ENCODE measurements around the gene SETD3.

The SETD3 gene

DNA sequence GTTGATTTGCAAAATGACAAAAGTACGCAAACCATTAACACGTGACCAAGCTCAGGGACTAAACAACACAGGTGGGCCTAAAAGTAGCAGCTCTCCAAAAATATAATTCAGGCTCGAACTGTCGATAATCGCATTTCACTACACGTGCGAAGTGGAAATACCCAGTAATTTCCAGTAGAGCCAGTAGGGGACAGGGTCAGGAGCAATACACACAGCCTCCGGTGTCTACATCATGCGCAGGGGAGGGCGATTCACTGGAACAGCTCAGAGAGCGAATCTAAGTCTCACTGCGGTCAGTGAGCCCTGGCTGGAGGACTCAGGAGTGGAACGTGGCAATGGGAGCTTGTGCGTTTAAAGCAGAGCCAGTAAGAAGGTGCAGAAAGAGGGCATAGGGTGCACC, 40.4 kb downstream of the SETD3 start:
- H3K36me3 ChIP-seq (replicated peaks in 1 of 2; ENCODE audit: control insufficient read depth in 2 of 2, insufficient read depth in 2 of 2, low read length in 2 of 2), result peaks cover 3 to 77% of the 10 kb centered on the region in 2 donors
- no peak overlapping the region for H2AK5ac ChIP-seq (ENCODE audit: low read depth, low read length)
- H3K9ac ChIP-seq (ENCODE audit: low read depth, low read length, poor library complexity), result no peak overlapping the region
- H3K79me1 ChIP-seq (ENCODE audit: low read depth, low read length), result no peaks in the 10 kb centered on the region
- no peak overlapping the region for H3K27ac ChIP-seq (replicated peaks; ENCODE audit: low read length)
- H3K4me1 ChIP-seq (ENCODE audit: control insufficient read depth in 2 of 2, insufficient read depth in 1 of 2, low read depth in 1 of 2, low read length in 2 of 2), result peaks cover 0 to 4% of the 10 kb centered on the region in 2 donors
- no peak overlapping the region for H2AFZ ChIP-seq (ENCODE audit: low read length)
- H3K4me2 ChIP-seq (ENCODE audit: insufficient read depth, low read length, poor library complexity, severe bottlenecking), result no peak overlapping the region
- no peak overlapping the region for H2BK120ac ChIP-seq (ENCODE audit: low read depth, low read length)
- H3K4me3 ChIP-seq (ENCODE audit: low read length in 2 of 2), result no peak overlapping the region
- no peak for DNase-seq (ENCODE audit: low spot score)
- no peak overlapping the region for H3K23ac ChIP-seq (ENCODE audit: low read depth, low read length, poor library complexity)
- H2BK12ac ChIP-seq (ENCODE audit: low read length), result no peak overlapping the region
- H2BK15ac ChIP-seq (ENCODE audit: low read length), result no peak overlapping the region
- H4K8ac ChIP-seq (ENCODE audit: low read depth, low read length), result no peak overlapping the region
- no peak overlapping the region for H3K4ac ChIP-seq (ENCODE audit: low read length)
- WGBS, 2 donors (ENCODE audit: extremely low coverage in 2 of 2, insufficient read length in 2 of 2, insufficient replicate concordance in 1 of 2), result no CpG with 5 or more reads among the region's 14 CpGs
- H3K27me3 ChIP-seq (ENCODE audit: control insufficient read depth in 3 of 3, insufficient read depth in 3 of 3, low read depth in 1 of 3, low read length in 3 of 3), result peaks cover 0 to 2% (median 0%) of the 10 kb centered on the region in 3 experiments
- H4K91ac ChIP-seq (ENCODE audit: low read depth, low read length, poor library complexity), result no peak overlapping the region
- no peaks in the 10 kb centered on the region for H3K9me3 ChIP-seq (replicated peaks in 1 of 2; ENCODE audit: control insufficient read depth in 2 of 2, insufficient read depth in 1 of 2, low read depth in 1 of 2, low read length in 2 of 2)
- no peak overlapping the region for H2BK5ac ChIP-seq (ENCODE audit: low read length)
- H3K14ac ChIP-seq (ENCODE audit: low read length), result no peak overlapping the region
- H3K18ac ChIP-seq (ENCODE audit: low read length), result no peak overlapping the region

DNA sequence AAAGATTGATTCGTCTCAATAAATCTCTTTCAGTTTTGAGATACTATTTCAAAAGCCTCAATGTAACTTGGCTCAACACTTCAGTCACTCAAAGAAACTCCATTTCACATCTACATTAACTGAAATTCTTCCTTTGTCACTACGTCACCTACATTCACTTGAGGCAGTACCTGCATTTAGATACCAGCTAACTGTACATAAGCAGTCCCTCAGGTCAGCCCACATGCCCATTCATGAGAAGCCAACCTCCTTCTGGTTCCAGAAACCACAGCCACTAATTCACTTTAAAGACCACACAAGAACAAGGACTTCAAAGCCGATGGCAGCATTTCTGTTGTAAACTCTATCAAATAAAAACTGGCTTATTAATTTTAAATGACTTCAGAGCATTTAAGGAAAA, 43.0 kb downstream of the SETD3 start:
- Histone ChIP-seq H2BK5ac (ENCODE audit: low read length) (no peak overlapping the region), H3K36me3 (replicated peaks in 1 of 2; ENCODE audit: control insufficient read depth in 2 of 2, insufficient read depth in 2 of 2, low read length in 2 of 2) (peaks cover 3 to 85% of the 10 kb centered on the region in 2 donors), H3K9me3 (replicated peaks in 1 of 2; ENCODE audit: control insufficient read depth in 2 of 2, insufficient read depth in 1 of 2, low read depth in 1 of 2, low read length in 2 of 2) (no peaks in the 10 kb centered on the region), H2AK5ac (ENCODE audit: low read depth, low read length) (no peak overlapping the region), H3K4me2 (ENCODE audit: insufficient read depth, low read length, poor library complexity, severe bottlenecking) (no peak overlapping the region), H3K27me3 (ENCODE audit: control insufficient read depth in 3 of 3, insufficient read depth in 3 of 3, low read depth in 1 of 3, low read length in 3 of 3) (peaks cover 0 to 2% (median 0%) of the 10 kb centered on the region in 3 experiments), H2AFZ (ENCODE audit: low read length) (no peak overlapping the region), H3K27ac (replicated peaks; ENCODE audit: low read length) (no peak overlapping the region), H3K18ac (ENCODE audit: low read length) (no peak overlapping the region), H3K4me1 (ENCODE audit: control insufficient read depth in 2 of 2, insufficient read depth in 1 of 2, low read depth in 1 of 2, low read length in 2 of 2) (peaks cover 0 to 4% of the 10 kb centered on the region in 2 donors), H2BK120ac (ENCODE audit: low read depth, low read length) (no peak overlapping the region), H3K9ac (ENCODE audit: low read depth, low read length, poor library complexity) (no peak overlapping the region), H3K4me3 (ENCODE audit: low read length in 2 of 2) (no peak overlapping the region), H3K4ac (ENCODE audit: low read length) (no peak overlapping the region), H2BK15ac (ENCODE audit: low read length) (no peak overlapping the region), H2BK12ac (ENCODE audit: low read length) (no peak overlapping the region), H3K14ac (ENCODE audit: low read length) (no peak overlapping the region), H4K91ac (ENCODE audit: low read depth, low read length, poor library complexity) (no peak overlapping the region), H3K79me1 (ENCODE audit: low read depth, low read length) (no peaks in the 10 kb centered on the region), H3K23ac (ENCODE audit: low read depth, low read length, poor library complexity) (no peak overlapping the region), H4K8ac (ENCODE audit: low read depth, low read length) (no peak overlapping the region)
- no peak for DNase-seq (ENCODE audit: low spot score)
- no CpG with 5 or more reads among the region's 3 CpGs for WGBS, 2 donors (ENCODE audit: extremely low coverage in 2 of 2, insufficient read length in 2 of 2, insufficient replicate concordance in 1 of 2)

DNA sequence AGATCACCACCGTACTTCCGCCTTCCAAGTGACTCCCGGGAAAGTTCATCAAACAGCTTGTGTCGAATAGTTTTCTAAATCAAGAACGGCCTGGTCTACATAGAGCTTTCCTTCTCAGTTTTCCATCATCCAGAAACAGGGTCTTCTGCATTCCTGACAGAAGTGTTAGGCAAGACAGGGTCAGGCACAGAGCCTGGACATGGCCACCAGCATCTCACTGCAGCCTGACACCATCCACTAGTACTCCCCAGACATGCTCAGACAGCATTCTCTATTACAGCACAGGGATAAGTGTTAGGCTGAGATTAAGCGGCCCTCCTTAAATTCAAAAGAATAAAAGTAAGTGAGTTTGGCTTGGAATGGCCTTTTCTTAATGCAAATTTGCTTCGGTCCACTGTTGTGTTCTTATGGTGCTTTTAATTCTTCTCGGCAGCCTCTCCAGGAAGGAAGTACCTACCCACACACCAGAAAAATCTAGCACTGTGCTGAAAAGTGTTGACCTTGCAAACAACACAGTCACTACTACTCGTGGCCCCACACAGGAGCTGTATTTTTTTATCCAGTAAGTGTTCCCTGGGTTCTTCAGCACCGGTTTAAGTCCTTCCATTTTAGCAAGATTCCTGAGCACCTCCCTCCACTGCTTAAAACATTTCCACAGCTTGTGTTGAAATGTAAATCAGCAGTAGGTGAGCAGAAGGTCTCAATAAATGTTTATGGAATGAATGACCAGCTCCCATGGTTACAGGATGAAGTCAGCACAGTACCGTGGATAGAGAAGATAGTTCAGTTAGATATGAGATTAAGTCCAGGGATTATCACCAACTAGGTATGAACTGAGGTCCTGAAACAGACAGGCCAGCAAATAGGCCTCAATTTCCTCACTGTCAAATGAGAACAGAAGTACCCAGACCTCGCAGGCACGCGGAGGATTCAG, 44.1 kb downstream of the SETD3 start:
- H3K4ac ChIP-seq (ENCODE audit: low read length), result no peak overlapping the region
- H2BK12ac ChIP-seq (ENCODE audit: low read length), result no peak overlapping the region
- no peak overlapping the region for H2AK5ac ChIP-seq (ENCODE audit: low read depth, low read length)
- H3K14ac ChIP-seq (ENCODE audit: low read length), result peak overlapping the region; percentile 58
- H3K23ac ChIP-seq (ENCODE audit: low read depth, low read length, poor library complexity), result peak overlapping the region; percentile 77
- no peak overlapping the region for H2BK5ac ChIP-seq (ENCODE audit: low read length)
- H3K27me3 ChIP-seq (ENCODE audit: control insufficient read depth in 3 of 3, insufficient read depth in 3 of 3, low read depth in 1 of 3, low read length in 3 of 3), result peaks cover 0 to 2% (median 0%) of the 10 kb centered on the region in 3 experiments
- no peak overlapping the region for H2BK15ac ChIP-seq (ENCODE audit: low read length)
- H3K9me3 ChIP-seq (replicated peaks in 1 of 2; ENCODE audit: control insufficient read depth in 2 of 2, insufficient read depth in 1 of 2, low read depth in 1 of 2, low read length in 2 of 2), result no peaks in the 10 kb centered on the region
- DNase-seq (ENCODE audit: low spot score), result no peak
- peaks cover 3 to 86% of the 10 kb centered on the region in 2 donors for H3K36me3 ChIP-seq (replicated peaks in 1 of 2; ENCODE audit: control insufficient read depth in 2 of 2, insufficient read depth in 2 of 2, low read length in 2 of 2)
- H2BK120ac ChIP-seq (ENCODE audit: low read depth, low read length), result no peak overlapping the region
- WGBS, 2 donors (ENCODE audit: extremely low coverage in 2 of 2, insufficient read length in 2 of 2, insufficient replicate concordance in 1 of 2), result no CpG with 5 or more reads among the region's 14 CpGs
- peaks cover 2 to 4% of the 10 kb centered on the region in 2 donors for H3K4me1 ChIP-seq (ENCODE audit: control insufficient read depth in 2 of 2, insufficient read depth in 1 of 2, low read depth in 1 of 2, low read length in 2 of 2)
- no peak overlapping the region for H2AFZ ChIP-seq (ENCODE audit: low read length)
- H3K27ac ChIP-seq (replicated peaks; ENCODE audit: low read length), result no peak overlapping the region
- H3K4me3 ChIP-seq (ENCODE audit: low read length in 2 of 2), result peak overlapping the region in 1 of 2 donors; percentile 56
- H3K4me2 ChIP-seq (ENCODE audit: insufficient read depth, low read length, poor library complexity, severe bottlenecking), result no peak overlapping the region
- no peak overlapping the region for H3K18ac ChIP-seq (ENCODE audit: low read length)
- H3K9ac ChIP-seq (ENCODE audit: low read depth, low read length, poor library complexity), result no peak overlapping the region
- no peak overlapping the region for H4K91ac ChIP-seq (ENCODE audit: low read depth, low read length, poor library complexity)
- no peaks in the 10 kb centered on the region for H3K79me1 ChIP-seq (ENCODE audit: low read depth, low read length)
- H4K8ac ChIP-seq (ENCODE audit: low read depth, low read length), result no peak overlapping the region

DNA sequence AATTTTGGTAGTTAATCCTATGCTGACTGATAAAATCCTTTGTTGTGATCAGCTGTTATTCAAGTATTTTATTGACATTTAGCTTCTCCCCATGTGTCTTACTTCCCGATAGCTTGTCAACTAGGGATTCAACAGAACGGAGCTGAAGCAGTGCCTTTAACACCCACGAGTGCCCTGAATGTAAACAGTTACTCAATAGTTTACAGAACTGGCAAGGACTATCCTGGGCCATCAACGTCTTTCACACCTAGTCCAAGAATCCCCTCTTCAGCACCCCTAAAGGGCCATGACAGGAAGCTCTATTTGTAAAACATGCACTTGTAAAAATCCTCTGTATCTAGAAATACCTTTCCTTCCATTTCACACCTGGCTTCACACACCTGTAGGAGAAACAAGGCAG, 45.3 kb downstream of the SETD3 start:
- no peak overlapping the region for H3K18ac ChIP-seq (ENCODE audit: low read length)
- no peak overlapping the region for H2BK120ac ChIP-seq (ENCODE audit: low read depth, low read length)
- no CpG with 5 or more reads among the region's 4 CpGs for WGBS, 2 donors (ENCODE audit: extremely low coverage in 2 of 2, insufficient read length in 2 of 2, insufficient replicate concordance in 1 of 2)

More for the DNA sequence above, 45.3 kb downstream of the SETD3 start:
- Histone ChIP-seq H3K23ac (ENCODE audit: low read depth, low read length, poor library complexity) (no peak overlapping the region), H4K8ac (ENCODE audit: low read depth, low read length) (no peak overlapping the region), H2AK5ac (ENCODE audit: low read depth, low read length) (no peak overlapping the region), H3K4me3 (ENCODE audit: low read length in 2 of 2) (no peak overlapping the region), H3K4ac (ENCODE audit: low read length) (no peak overlapping the region), H2BK12ac (ENCODE audit: low read length) (no peak overlapping the region), H3K79me1 (ENCODE audit: low read depth, low read length) (no peaks in the 10 kb centered on the region), H3K4me1 (ENCODE audit: control insufficient read depth in 2 of 2, insufficient read depth in 1 of 2, low read depth in 1 of 2, low read length in 2 of 2) (peaks cover 2 to 4% of the 10 kb centered on the region in 2 donors), H3K14ac (ENCODE audit: low read length) (no peak overlapping the region), H3K36me3 (replicated peaks in 1 of 2; ENCODE audit: control insufficient read depth in 2 of 2, insufficient read depth in 2 of 2, low read length in 2 of 2) (peaks cover 3 to 77% of the 10 kb centered on the region in 2 donors), H2BK15ac (ENCODE audit: low read length) (no peak overlapping the region), H3K27ac (replicated peaks; ENCODE audit: low read length) (no peak overlapping the region), H2AFZ (ENCODE audit: low read length) (no peak overlapping the region), H3K9me3 (replicated peaks in 1 of 2; ENCODE audit: control insufficient read depth in 2 of 2, insufficient read depth in 1 of 2, low read depth in 1 of 2, low read length in 2 of 2) (no peaks in the 10 kb centered on the region), H4K91ac (ENCODE audit: low read depth, low read length, poor library complexity) (no peak overlapping the region), H2BK5ac (ENCODE audit: low read length) (no peak overlapping the region), H3K27me3 (ENCODE audit: control insufficient read depth in 3 of 3, insufficient read depth in 3 of 3, low read depth in 1 of 3, low read length in 3 of 3) (peaks cover 0 to 2% (median 0%) of the 10 kb centered on the region in 3 experiments), H3K4me2 (ENCODE audit: insufficient read depth, low read length, poor library complexity, severe bottlenecking) (no peak overlapping the region), H3K9ac (ENCODE audit: low read depth, low read length, poor library complexity) (no peak overlapping the region)
- DNase-seq (ENCODE audit: low spot score), result no peak
